COLO668 (cell line): ENCODE results near the gene MARK2.
"Not testable (repeated sequence)": the region's sequence is repeated elsewhere in the genome, so short reads cannot be mapped to it uniquely, and the experiment has no call there.

Experiments
- DNase-seq: peaks from one replicate; lab custom pipeline; 2025; ENCODE audit not compliant: unreplicated experiment; lab: John Stamatoyannopoulos, UW

Gene MARK2

GRCh38 chr11:63838678-63839507 lies at the start of gene MARK2:
Gene MARK2, plus strand, starts transcription at chr11:63839110. Its CDS starts 397 bp downstream, at chr11:63839507.
- peak; percentile 99 for DNase-seq

GRCh38 chr11:63791495-63792167 lies 47.3 kb upstream of the MARK2 start:
- DNase-seq: no peak

GRCh38 chr11:63793161-63793560 lies 45.7 kb upstream of the MARK2 start:
- DNase-seq: no peak

GRCh38 chr11:63795066-63795465 lies 43.8 kb upstream of the MARK2 start:
- DNase-seq: no peak

- no peak for DNase-seq
Measured at GRCh38 chr11:63800921-63801320, 38.0 kb upstream of the MARK2 start.

- peak; percentile 23 for DNase-seq
Measured at GRCh38 chr11:63802637-63803414, 36.1 kb upstream of the MARK2 start.

- peak; percentile 19 for DNase-seq
Measured at GRCh38 chr11:63804259-63804658, 34.7 kb upstream of the MARK2 start.

GRCh38 chr11:63805844-63806415 lies 33.0 kb upstream of the MARK2 start:
- DNase-seq: no peak

GRCh38 chr11:63810383-63810782 lies 28.5 kb upstream of the MARK2 start:
- not testable (repeated sequence) for DNase-seq

GRCh38 chr11:63811522-63811921 lies 27.4 kb upstream of the MARK2 start:
- DNase-seq: no peak

- peak; percentile 89 for DNase-seq
Measured at GRCh38 chr11:63813035-63813562, 25.8 kb upstream of the MARK2 start, which contains the start of gene SPINDOC. Gene SPINDOC, plus strand, starts transcription at chr11:63813456. Its CDS starts 231 bp downstream, at chr11:63813687.

- peak; percentile 63 for DNase-seq
Measured at GRCh38 chr11:63813563-63814382, 25.1 kb upstream of the MARK2 start.

- no peak for DNase-seq
Measured at GRCh38 chr11:63814383-63814736, 24.6 kb upstream of the MARK2 start.

- DNase-seq: no peak
Measured at GRCh38 chr11:63816166-63816565, 22.7 kb upstream of the MARK2 start.

- DNase-seq: no peak
Measured at GRCh38 chr11:63816732-63817131, 22.2 kb upstream of the MARK2 start.

- no peak for DNase-seq
Measured at GRCh38 chr11:63817758-63818498, 21.0 kb upstream of the MARK2 start.

GRCh38 chr11:63818609-63819008 lies 20.3 kb upstream of the MARK2 start:
- no peak for DNase-seq

- DNase-seq: no peak
Measured at GRCh38 chr11:63821411-63821810, 17.5 kb upstream of the MARK2 start.

GRCh38 chr11:63826471-63827190 lies 12.3 kb upstream of the MARK2 start:
- no peak for DNase-seq
